Prostate gland (tissue), 2 donors: Measurements from ENCODE around the gene EIF3I.

Source experiments
- CTCF ChIP-seq, 4 experiments: fragments of 200-600 bp in 2 of 4; fragments of 450-650 bp in 2 of 4; sonication (generic) in 2 of 4; IDR thresholded peaks; 1 replicate in 3 of 4; 2 replicates in 1 of 4; pipeline ENCODE4 v1.5.1; 2016 to 2019; ENCODE audit warnings: antibody characterized with exemption in 4 of 4, mild to moderate bottlenecking in 2 of 4, moderate library complexity in 2 of 4
- POLR2AphosphoS5 ChIP-seq: sonication (generic); formaldehyde crosslinking; IDR thresholded peaks from one replicate; pipeline ENCODE4 v1.6.1; 2017; ENCODE audit warnings: antibody characterized with exemption

GRCh38 chr1:32186491-32186890, 35.7 kb upstream of the EIF3I start:
- TF ChIP-seq CTCF (IDR thresholded peaks at IDR 0.05) (no peak), POLR2AphosphoS5 (no peak)
